HepG2 (cell line): ENCODE data around the gene LRRC3C. TPM values are rescaled to one million over a fixed set of nuclear protein-coding genes. Genes with fewer than 3 reads are reported as not detected.

ENCODE experiments used
- FOXK1 ChIP-seq: sonication (generic); formaldehyde crosslinking; IDR thresholded peaks from 2 replicates; pipeline ENCODE4 v1.4.0; 2020; ENCODE audit warnings: low read depth, missing genetic modification reagents, borderline replicate concordance
- NFE2L1 ChIP-seq: sonication (generic); formaldehyde crosslinking; IDR thresholded peaks from 2 replicates; pipeline ENCODE4 v1.4.0; 2020; ENCODE audit warnings: missing genetic modification reagents, mild to moderate bottlenecking, borderline replicate concordance
- PHB2 ChIP-seq: fragments of 450-650 bp; IDR thresholded peaks from 2 replicates; pipeline ENCODE4 v1.6.1; 2018; ENCODE audit not compliant: partially characterized antibody
- SALL2 ChIP-seq: sonication (generic); formaldehyde crosslinking; IDR thresholded peaks from 2 replicates; pipeline ENCODE4 v1.8.1; 2023; ENCODE audit warnings: mild to moderate bottlenecking, missing genetic modification reagents, inconsistent platforms
- SRSF9 ChIP-seq: fragments of 200-400 bp; formaldehyde crosslinking; IDR thresholded peaks from 2 replicates; pipeline ENCODE4 v1.6.1; 2018; ENCODE audit warnings: borderline replicate concordance, mild to moderate bottlenecking, low read depth, low read length; ENCODE audit not compliant: insufficient read depth, poor library complexity, severe bottlenecking
- TFAP4 ChIP-seq: sonication (generic); IDR thresholded peaks from 2 replicates; pipeline ENCODE4 v1.6.1; 2016; ENCODE audit warnings: low read depth, borderline replicate concordance
- ZFP91 ChIP-seq: sonication (generic); formaldehyde crosslinking; IDR thresholded peaks from 2 replicates; pipeline ENCODE4 v1.9.0; 2022; ENCODE audit warnings: missing genetic modification reagents, mild to moderate bottlenecking, borderline replicate concordance
- ZNF564 ChIP-seq: sonication (generic); formaldehyde crosslinking; IDR thresholded peaks from 2 replicates; pipeline ENCODE4 v1.8.1; 2023; ENCODE audit warnings: mild to moderate bottlenecking, missing genetic modification reagents
- ZNF629 ChIP-seq: sonication (generic); formaldehyde crosslinking; conservative IDR thresholded peaks from 2 replicates; pipeline ENCODE4 v1.5.0; 2020; ENCODE audit warnings: missing genetic modification reagents
- ZNF724P ChIP-seq: sonication (generic); formaldehyde crosslinking; IDR thresholded peaks from 2 replicates; pipeline ENCODE4 v1.8.0; 2022; ENCODE audit warnings: missing genetic modification reagents, borderline replicate concordance
- polyA plus RNA-seq, 8 experiments: library from polyadenylated mRNA; depleted of rRNA in 3 of 8; stranded (reverse) in 7 of 8; unstranded in 1 of 8; fragments of >200 nt; fragmentation: Illumina TruSeq in 4 of 8; extraction: Trizol in 4 of 8; gene quantifications; 2 replicates each; pipeline versions ENCODE4 v1.2.1 to v1.2.3, GENCODE V29; 2011 to 2016; ENCODE audit warnings: low read depth in 4 of 8, missing spikeins in 1 of 8, mixed read lengths in 1 of 8; ENCODE audit not compliant: insufficient read depth in 1 of 8
- total RNA-seq, 5 experiments: library from RNA; depleted of rRNA; stranded (reverse); fragments of >200 nt; fragmentation: Illumina TruSeq; extraction: Trizol; gene quantifications; 2 replicates each; pipeline ENCODE4 v1.2.3, GENCODE V29; 2016; ENCODE audit warnings: low read depth in 1 of 5
- TF ChIP-seq, protein P1 (sequence below): sonication (generic); formaldehyde crosslinking; IDR thresholded peaks from 2 replicates; pipeline ENCODE4 v1.4.0; 2020; ENCODE audit warnings: missing genetic modification reagents
- TF ChIP-seq, protein P2 (sequence below): IDR thresholded peaks from 2 replicates; pipeline ENCODE4 v1.6.1; 2016; ENCODE audit warnings: missing compliant biosample characterization, missing genetic modification reagents, borderline replicate concordance
- TF ChIP-seq, protein P3 (sequence below): sonication (generic); formaldehyde crosslinking; IDR thresholded peaks from 2 replicates; pipeline ENCODE4 v1.4.0; 2020; ENCODE audit warnings: missing genetic modification reagents
- TF ChIP-seq, protein P4 (sequence below), 2 experiments: sonication (generic) in 1 of 2; formaldehyde crosslinking in 1 of 2; IDR thresholded peaks; 2 replicates each; pipeline versions ENCODE4 v1.4.0 to v1.6.1; 2018 to 2020; ENCODE audit warnings: missing genetic modification reagents in 2 of 2, borderline replicate concordance in 1 of 2, low read depth in 1 of 2, mild to moderate bottlenecking in 1 of 2, missing biosample characterization in 1 of 2

LRRC3C gene
- total and polyA plus RNA-seq, 2 of the 13 experiments (the other 11 are each of a cell fraction or from before 2014, with no cell fraction given): 0.17 TPM; not detected in 1

DNA sequence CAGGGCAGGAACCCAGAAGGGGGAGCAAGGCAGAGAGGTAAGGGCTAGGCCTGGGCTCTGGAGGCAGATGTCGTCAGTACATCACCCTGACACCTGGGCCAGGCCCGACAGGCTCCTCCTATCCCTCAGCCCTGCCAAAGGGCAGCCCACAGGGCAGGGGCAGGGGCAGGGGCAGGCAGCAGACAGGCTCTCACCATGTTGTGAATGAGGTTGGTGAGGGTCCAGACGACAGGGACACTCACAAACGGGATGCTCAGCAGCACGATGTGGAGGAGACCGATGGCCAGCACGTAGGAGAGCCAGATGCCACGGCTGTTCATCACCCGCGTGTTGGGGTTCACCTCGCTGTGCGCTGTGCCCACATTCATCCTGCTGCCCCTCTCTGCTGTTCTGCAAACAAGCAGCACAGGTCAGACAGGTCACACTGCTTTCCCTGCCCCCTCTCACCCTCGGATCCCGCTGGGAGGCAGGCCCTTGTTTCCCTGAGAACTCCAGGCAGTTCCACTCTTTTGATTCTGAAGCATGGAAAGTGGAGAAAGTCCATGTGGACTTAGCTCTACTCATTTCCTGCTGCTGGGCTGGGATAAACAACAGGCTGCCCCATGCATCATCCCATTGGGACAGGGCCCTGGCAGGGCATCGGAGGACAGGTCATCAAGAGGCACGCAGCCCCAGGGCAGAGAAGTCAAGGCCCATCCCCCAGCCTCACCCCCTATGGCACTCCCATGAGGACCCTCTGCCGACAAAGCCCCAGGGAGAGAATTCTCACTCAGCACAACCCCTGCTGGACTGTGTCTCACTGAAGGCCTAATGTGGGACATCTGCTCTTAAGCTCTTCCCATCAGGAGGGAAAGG is 3.5 kb upstream of the LRRC3C start (continued):
- TF ChIP-seq NFE2L1 (no peak), ZNF724P (peak; percentile 94; the same call in 1 of the 2 replicates), FOXK1 (CRISPR knock-in tag) (peak; percentile 98), SALL2 (CRISPR knock-in tag) (peak; percentile 59; the same call in 1 of the 2 replicates), ZNF629 (peak; percentile 62), SRSF9 (no peak), TFAP4 (peak; percentile 90; the same call in 1 of the 2 replicates), ZFP91 (CRISPR knock-in tag) (peak; percentile 93), ZNF564 (peak; percentile 72; the same call in 1 of the 2 replicates), PHB2 (no peak)
- TF ChIP-seq, protein P1, sequence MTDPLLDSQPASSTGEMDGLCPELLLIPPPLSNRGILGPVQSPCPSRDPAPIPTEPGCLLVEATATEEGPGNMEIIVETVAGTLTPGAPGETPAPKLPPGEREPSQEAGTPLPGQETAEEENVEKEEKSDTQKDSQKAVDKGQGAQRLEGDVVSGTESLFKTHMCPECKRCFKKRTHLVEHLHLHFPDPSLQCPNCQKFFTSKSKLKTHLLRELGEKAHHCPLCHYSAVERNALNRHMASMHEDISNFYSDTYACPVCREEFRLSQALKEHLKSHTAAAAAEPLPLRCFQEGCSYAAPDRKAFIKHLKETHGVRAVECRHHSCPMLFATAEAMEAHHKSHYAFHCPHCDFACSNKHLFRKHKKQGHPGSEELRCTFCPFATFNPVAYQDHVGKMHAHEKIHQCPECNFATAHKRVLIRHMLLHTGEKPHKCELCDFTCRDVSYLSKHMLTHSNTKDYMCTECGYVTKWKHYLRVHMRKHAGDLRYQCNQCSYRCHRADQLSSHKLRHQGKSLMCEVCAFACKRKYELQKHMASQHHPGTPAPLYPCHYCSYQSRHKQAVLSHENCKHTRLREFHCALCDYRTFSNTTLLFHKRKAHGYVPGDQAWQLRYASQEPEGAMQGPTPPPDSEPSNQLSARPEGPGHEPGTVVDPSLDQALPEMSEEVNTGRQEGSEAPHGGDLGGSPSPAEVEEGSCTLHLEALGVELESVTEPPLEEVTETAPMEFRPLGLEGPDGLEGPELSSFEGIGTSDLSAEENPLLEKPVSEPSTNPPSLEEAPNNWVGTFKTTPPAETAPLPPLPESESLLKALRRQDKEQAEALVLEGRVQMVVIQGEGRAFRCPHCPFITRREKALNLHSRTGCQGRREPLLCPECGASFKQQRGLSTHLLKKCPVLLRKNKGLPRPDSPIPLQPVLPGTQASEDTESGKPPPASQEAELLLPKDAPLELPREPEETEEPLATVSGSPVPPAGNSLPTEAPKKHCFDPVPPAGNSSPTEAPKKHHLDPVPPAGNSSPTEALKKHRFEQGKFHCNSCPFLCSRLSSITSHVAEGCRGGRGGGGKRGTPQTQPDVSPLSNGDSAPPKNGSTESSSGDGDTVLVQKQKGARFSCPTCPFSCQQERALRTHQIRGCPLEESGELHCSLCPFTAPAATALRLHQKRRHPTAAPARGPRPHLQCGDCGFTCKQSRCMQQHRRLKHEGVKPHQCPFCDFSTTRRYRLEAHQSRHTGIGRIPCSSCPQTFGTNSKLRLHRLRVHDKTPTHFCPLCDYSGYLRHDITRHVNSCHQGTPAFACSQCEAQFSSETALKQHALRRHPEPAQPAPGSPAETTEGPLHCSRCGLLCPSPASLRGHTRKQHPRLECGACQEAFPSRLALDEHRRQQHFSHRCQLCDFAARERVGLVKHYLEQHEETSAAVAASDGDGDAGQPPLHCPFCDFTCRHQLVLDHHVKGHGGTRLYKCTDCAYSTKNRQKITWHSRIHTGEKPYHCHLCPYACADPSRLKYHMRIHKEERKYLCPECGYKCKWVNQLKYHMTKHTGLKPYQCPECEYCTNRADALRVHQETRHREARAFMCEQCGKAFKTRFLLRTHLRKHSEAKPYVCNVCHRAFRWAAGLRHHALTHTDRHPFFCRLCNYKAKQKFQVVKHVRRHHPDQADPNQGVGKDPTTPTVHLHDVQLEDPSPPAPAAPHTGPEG (CRISPR knock-in tag): peak; percentile 88; the same call in 1 of the 2 replicates
- TF ChIP-seq, protein P2, sequence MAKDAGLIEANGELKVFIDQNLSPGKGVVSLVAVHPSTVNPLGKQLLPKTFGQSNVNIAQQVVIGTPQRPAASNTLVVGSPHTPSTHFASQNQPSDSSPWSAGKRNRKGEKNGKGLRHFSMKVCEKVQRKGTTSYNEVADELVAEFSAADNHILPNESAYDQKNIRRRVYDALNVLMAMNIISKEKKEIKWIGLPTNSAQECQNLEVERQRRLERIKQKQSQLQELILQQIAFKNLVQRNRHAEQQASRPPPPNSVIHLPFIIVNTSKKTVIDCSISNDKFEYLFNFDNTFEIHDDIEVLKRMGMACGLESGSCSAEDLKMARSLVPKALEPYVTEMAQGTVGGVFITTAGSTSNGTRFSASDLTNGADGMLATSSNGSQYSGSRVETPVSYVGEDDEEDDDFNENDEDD (CRISPR knock-in tag): peak; percentile 93
- TF ChIP-seq, protein P3, sequence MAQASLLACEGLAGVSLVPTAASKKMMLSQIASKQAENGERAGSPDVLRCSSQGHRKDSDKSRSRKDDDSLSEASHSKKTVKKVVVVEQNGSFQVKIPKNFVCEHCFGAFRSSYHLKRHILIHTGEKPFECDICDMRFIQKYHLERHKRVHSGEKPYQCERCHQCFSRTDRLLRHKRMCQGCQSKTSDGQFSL (CRISPR knock-in tag): no peak
- TF ChIP-seq, protein P4, sequence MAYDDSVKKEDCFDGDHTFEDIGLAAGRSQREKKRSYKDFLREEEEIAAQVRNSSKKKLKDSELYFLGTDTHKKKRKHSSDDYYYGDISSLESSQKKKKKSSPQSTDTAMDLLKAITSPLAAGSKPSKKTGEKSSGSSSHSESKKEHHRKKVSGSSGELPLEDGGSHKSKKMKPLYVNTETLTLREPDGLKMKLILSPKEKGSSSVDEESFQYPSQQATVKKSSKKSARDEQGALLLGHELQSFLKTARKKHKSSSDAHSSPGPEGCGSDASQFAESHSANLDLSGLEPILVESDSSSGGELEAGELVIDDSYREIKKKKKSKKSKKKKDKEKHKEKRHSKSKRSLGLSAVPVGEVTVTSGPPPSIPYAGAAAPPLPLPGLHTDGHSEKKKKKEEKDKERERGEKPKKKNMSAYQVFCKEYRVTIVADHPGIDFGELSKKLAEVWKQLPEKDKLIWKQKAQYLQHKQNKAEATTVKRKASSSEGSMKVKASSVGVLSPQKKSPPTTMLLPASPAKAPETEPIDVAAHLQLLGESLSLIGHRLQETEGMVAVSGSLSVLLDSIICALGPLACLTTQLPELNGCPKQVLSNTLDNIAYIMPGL (CRISPR knock-in tag; IDR thresholded peaks at IDR 0.05; ENCODE audit: borderline replicate concordance in 1 of 2, low read depth in 1 of 2): peak; percentile 89 to 94
